ENCODE measurements around the gene BCL11B.

GRCh38 chr14:99275222-99275584, 3.2 kb upstream of the BCL11B start:
- TF ChIP-seq CTCF (conservative IDR thresholded peaks at IDR 0.05; ENCODE audit: low read length) (no peak), EZH2phosphoT487 (IDR thresholded peaks at IDR 0.05; ENCODE audit: borderline replicate concordance, low read depth, low read length) (no peak)

All from OCI-LY7 (cell line).